Measurements from ENCODE around the gene PCSK7.
A peak's percentile ranks its signal among the peaks of the same experiment; 100 is the strongest.

The PCSK7 gene

GRCh38 chr11:117180020-117180419 lies 51.9 kb downstream of the PCSK7 start:
- TF ChIP-seq CTCF (IDR thresholded peaks at IDR 0.05; ENCODE audit: low read depth, low read length, missing control alignments) = no peak
- peak overlapping the region; percentile 68 for H3K4me3 ChIP-seq (replicated peaks; ENCODE audit: low read depth, low read length)
- DNase-seq (ENCODE audit: extremely low read depth, low read depth) = no peak

- TF ChIP-seq CTCF (IDR thresholded peaks at IDR 0.05; ENCODE audit: low read depth, low read length, missing control alignments) = no peak
- DNase-seq (ENCODE audit: extremely low read depth, low read depth) = no peak
- peak overlapping the region; percentile 68 for H3K4me3 ChIP-seq (replicated peaks; ENCODE audit: low read depth, low read length)
Measured at GRCh38 chr11:117179048-117179999, 52.5 kb downstream of the PCSK7 start.

GRCh38 chr11:117178210-117179034 lies 53.5 kb downstream of the PCSK7 start, which contains the start of gene SIDT2:
SIDT2 (plus strand) TSS chr11:117178743; CDS start chr11:117179264, 521 bp downstream.
- DNase-seq (ENCODE audit: extremely low read depth, low read depth) = peak; percentile 66
- peak within 1 kb of the TSS; percentile 68 for H3K4me3 ChIP-seq (replicated peaks; ENCODE audit: low read depth, low read length)
- TF ChIP-seq CTCF (IDR thresholded peaks at IDR 0.05; ENCODE audit: low read depth, low read length, missing control alignments) = no peak

GRCh38 chr11:117177534-117178209 lies 54.2 kb downstream of the PCSK7 start:
- TF ChIP-seq CTCF (IDR thresholded peaks at IDR 0.05; ENCODE audit: low read depth, low read length, missing control alignments) = no peak
- DNase-seq (ENCODE audit: extremely low read depth, low read depth) = no peak
- peak overlapping the region; percentile 68 for H3K4me3 ChIP-seq (replicated peaks; ENCODE audit: low read depth, low read length)

GRCh38 chr11:117176186-117176585 lies 55.7 kb downstream of the PCSK7 start:
- no peak for TF ChIP-seq CTCF (IDR thresholded peaks at IDR 0.05; ENCODE audit: low read depth, low read length, missing control alignments)
- no peak for DNase-seq (ENCODE audit: extremely low read depth, low read depth)
- no peak overlapping the region for H3K4me3 ChIP-seq (replicated peaks; ENCODE audit: low read depth, low read length)

- no peak for DNase-seq (ENCODE audit: extremely low read depth, low read depth)
- TF ChIP-seq CTCF (IDR thresholded peaks at IDR 0.05; ENCODE audit: low read depth, low read length, missing control alignments) = no peak
- no peak overlapping the region for H3K4me3 ChIP-seq (replicated peaks; ENCODE audit: low read depth, low read length)
Measured at GRCh38 chr11:117175781-117176180, 56.1 kb downstream of the PCSK7 start.
